ENCODE data around the gene VWCE. TPM values are rescaled to one million over a fixed set of nuclear protein-coding genes. Genes with fewer than 3 reads are reported as not detected.
A peak's percentile ranks its signal among the peaks of the same experiment; 100 is the strongest.

VWCE gene
- total RNA-seq, 2 experiments from 2014 or later = 0.64 to 1.0 TPM

- H3K9me3 Mint-ChIP-seq = no peaks in the 10 kb centered on the region
- ATAC-seq (ENCODE audit: poor library complexity) = peak; percentile 90
- Histone ChIP-seq H3K9me3 (ENCODE audit: control insufficient read depth in 1 of 2, insufficient read depth in 1 of 2, low read length in 2 of 2) (no peaks in the 10 kb centered on the region), H3K4me1 (ENCODE audit: insufficient read depth, low read length) (peaks cover 54% of the 10 kb centered on the region), H3K27ac (ENCODE audit: low read depth in 1 of 2, low read length in 2 of 2) (peak within 1 kb of the TSS; percentile 85 to 87), H3K4me3 (ENCODE audit: low read length) (peak within 1 kb of the TSS; percentile 91), H3K36me3 (ENCODE audit: insufficient read depth, low read length) (peaks cover 24% of the 10 kb centered on the region), H3K27me3 (ENCODE audit: control insufficient read depth in 1 of 2, insufficient read depth in 2 of 2, low read length in 2 of 2) (no peaks in the 10 kb centered on the region)
- peak within 1 kb of the TSS; percentile 96 for H3K4me3 Mint-ChIP-seq
- peak within 1 kb of the TSS; percentile 95 for H3K27ac Mint-ChIP-seq
- peak; percentile 92 to 98 (median 97) for DNase-seq
- H3K4me1 Mint-ChIP-seq (ENCODE audit: low read depth) = peaks cover 69% of the 10 kb centered on the region
- TF ChIP-seq CTCF (IDR thresholded peaks at IDR 0.05) = no peak
- CTCF ChIA-PET = interaction anchor here (1.6 to 6.0 kb wide), 3 partner anchors 28 to 60 kb away, joined by 11 to 173 read pairs (median 42); partner anchors contain the start of genes CYB561A3, TMEM138 and TMEM216
- no peaks in the 10 kb centered on the region for H3K27me3 Mint-ChIP-seq
- peaks cover 50% of the 10 kb centered on the region for H3K36me3 Mint-ChIP-seq (ENCODE audit: low read depth)
- intact Hi-C loops (cut with DNase I, micrococcal nuclease) = loop anchor here in 1 of 2 experiments (1.0 to 5.0 kb wide), 3 partner anchors 29 to 491 kb away; partner anchors contain the start of genes CCDC86, TMEM109 and TMEM138
- POLR2A ChIA-PET = interaction anchor here (0.8 to 5.3 kb wide), 10 partner anchors 10 to 419 kb away, joined by 3 to 64 read pairs (median 4); partner anchors contain the start of genes CPSF7, CYB561A3, SDHAF2 and TMEM109
Measured at GRCh38 chr11:61332797-61333549, 37.9 kb upstream of the VWCE start, which contains the start of the genes DDB1 and TKFC. Gene DDB1, minus strand, starts transcription at chr11:61333105. Its CDS starts 137 bp downstream, at chr11:61332968. Gene TKFC, plus strand, starts transcription at chr11:61333228. Its CDS starts 1,501 bp downstream, at chr11:61334729.

- TF ChIP-seq CTCF (IDR thresholded peaks at IDR 0.05) = no peak
Measured at GRCh38 chr11:61332281-61332796, 37.2 kb upstream of the VWCE start.

GRCh38 chr11:61331651-61332050, 36.5 kb upstream of the VWCE start:
- Histone ChIP-seq H3K27me3 (ENCODE audit: control insufficient read depth in 1 of 2, insufficient read depth in 2 of 2, low read length in 2 of 2) (no peaks in the 10 kb centered on the region), H3K27ac (ENCODE audit: low read depth in 1 of 2, low read length in 2 of 2) (no peak overlapping the region), H3K4me3 (ENCODE audit: low read length) (peak overlapping the region; percentile 91), H3K36me3 (ENCODE audit: insufficient read depth, low read length) (peaks cover 37% of the 10 kb centered on the region), H3K9me3 (ENCODE audit: control insufficient read depth in 1 of 2, insufficient read depth in 1 of 2, low read length in 2 of 2) (no peaks in the 10 kb centered on the region), H3K4me1 (ENCODE audit: insufficient read depth, low read length) (peaks cover 55% of the 10 kb centered on the region)
- POLR2A ChIA-PET = interaction anchor here (1.1 to 5.3 kb wide), 3 partner anchors 30 to 99 kb away, joined by 4 to 64 read pairs (median 5); partner anchors contain the start of genes CPSF7, CYB561A3, SDHAF2 and TMEM138
- no peak for TF ChIP-seq CTCF (IDR thresholded peaks at IDR 0.05)
- DNase-seq (no peak), ATAC-seq (ENCODE audit: poor library complexity) (no peak)
- CTCF ChIA-PET = interaction anchor here (0.7 to 1.6 kb wide), 3 partner anchors 31 to 61 kb away, joined by 3 read pairs; partner anchors contain the start of genes TMEM138 and VWCE
- Mint-ChIP-seq H3K27ac (peak overlapping the region; percentile 95), H3K27me3 (no peaks in the 10 kb centered on the region), H3K9me3 (no peaks in the 10 kb centered on the region), H3K4me1 (ENCODE audit: low read depth) (peaks cover 74% of the 10 kb centered on the region), H3K4me3 (peak overlapping the region; percentile 96), H3K36me3 (ENCODE audit: low read depth) (peaks cover 63% of the 10 kb centered on the region)
- intact Hi-C loops (cut with DNase I, micrococcal nuclease) = loop anchor here in 1 of 2 experiments (5.0 kb wide), 2 partner anchors 419 to 489 kb away; partner anchors contain the start of genes CCDC86 and TMEM109

More at GRCh38 chr11:61332281-61332796, 37.2 kb upstream of the VWCE start:
- peaks cover 54% of the 10 kb centered on the region for H3K4me1 ChIP-seq (ENCODE audit: insufficient read depth, low read length)
- Mint-ChIP-seq H3K27ac (peak overlapping the region; percentile 95), H3K36me3 (ENCODE audit: low read depth) (peaks cover 56% of the 10 kb centered on the region), H3K4me3 (peak overlapping the region; percentile 96), H3K27me3 (no peaks in the 10 kb centered on the region), H3K9me3 (no peaks in the 10 kb centered on the region), H3K4me1 (ENCODE audit: low read depth) (peaks cover 75% of the 10 kb centered on the region)
- no peaks in the 10 kb centered on the region for H3K9me3 ChIP-seq (ENCODE audit: control insufficient read depth in 1 of 2, insufficient read depth in 1 of 2, low read length in 2 of 2)
- peak overlapping the region; percentile 91 for H3K4me3 ChIP-seq (ENCODE audit: low read length)
- DNase-seq (peak in 1 of 14 experiments; percentile 20), ATAC-seq (ENCODE audit: poor library complexity) (no peak)
- intact Hi-C loops (cut with DNase I, micrococcal nuclease) = loop anchor here in 1 of 2 experiments (5.0 kb wide), 2 partner anchors 420 to 490 kb away; partner anchors contain the start of genes CCDC86 and TMEM109
- H3K36me3 ChIP-seq (ENCODE audit: insufficient read depth, low read length) = peaks cover 30% of the 10 kb centered on the region
- H3K27me3 ChIP-seq (ENCODE audit: control insufficient read depth in 1 of 2, insufficient read depth in 2 of 2, low read length in 2 of 2) = no peaks in the 10 kb centered on the region
- POLR2A ChIA-PET = interaction anchor here (1.5 to 5.3 kb wide), 4 partner anchors 30 to 97 kb away, joined by 5 to 64 read pairs (median 38); partner anchors contain the start of genes CPSF7, CYB561A3, SDHAF2 and TMEM138
- CTCF ChIA-PET = interaction anchor here (0.9 kb wide), 1 partner anchor 61 kb away, joined by 3 read pairs; no protein-coding TSS in a partner anchor
- peak overlapping the region; percentile 85 to 87 for H3K27ac ChIP-seq (ENCODE audit: low read depth in 1 of 2, low read length in 2 of 2)
